ENCODE results near the gene CDH1.

CDH1 gene

GRCh38 chr16:68857479-68857878, 120.4 kb downstream of the CDH1 start:
- DNase-seq (ENCODE audit: low spot score) = no peak

- no peak for DNase-seq (ENCODE audit: low spot score)
Observed at GRCh38 chr16:68859828-68860227, 122.7 kb downstream of the CDH1 start.

- DNase-seq (ENCODE audit: low spot score) = no peak
Observed at GRCh38 chr16:68860978-68861892, 124.1 kb downstream of the CDH1 start.

GRCh38 chr16:68866933-68867332, 129.8 kb downstream of the CDH1 start:
- no peak for DNase-seq (ENCODE audit: low spot score)

- no peak for DNase-seq (ENCODE audit: low spot score)
Observed at GRCh38 chr16:68869492-68870088, 132.5 kb downstream of the CDH1 start.

- no peak for DNase-seq (ENCODE audit: low spot score)
Observed at GRCh38 chr16:68873635-68874471, 136.8 kb downstream of the CDH1 start.

GRCh38 chr16:68875871-68876270, 138.8 kb downstream of the CDH1 start:
- no peak for DNase-seq (ENCODE audit: low spot score)

- no peak for DNase-seq (ENCODE audit: low spot score)
Observed at GRCh38 chr16:68883685-68884084, 146.6 kb downstream of the CDH1 start.

GRCh38 chr16:68884401-68884800, 147.3 kb downstream of the CDH1 start:
- no peak for DNase-seq (ENCODE audit: low spot score)
